Activated naive CD8-positive, alpha-beta T cell treated with anti-CD3 and anti-CD28 coated beads, Interleukin-2, amount 50 U/mL, for 24 hours (primary cell): ENCODE results near the gene GHITM.
"Not testable (repeated sequence)": the region's sequence is repeated elsewhere in the genome, so short reads cannot be mapped to it uniquely, and the experiment has no call there.

Experiments used
- ATAC-seq: fragments of 150-1000 bp; cut with Tn5 transposase; one replicate; pipeline ENCODE4 v1.10.0; 2021
- DNase-seq: peaks from one replicate; pipeline ENCODE4 v3.0.0; 2021
- H3K27ac Mint-ChIP-seq: one replicate; pipeline ENCODE4 v1.8.0; 2021; ENCODE audit warnings: mild to moderate bottlenecking, mixed read lengths
- H3K27me3 Mint-ChIP-seq: one replicate; pipeline ENCODE4 v1.8.0; 2021; ENCODE audit warnings: mixed read lengths
- H3K36me3 Mint-ChIP-seq: one replicate; pipeline ENCODE4 v1.8.0; 2021; ENCODE audit warnings: low read depth, mixed read lengths
- H3K4me1 Mint-ChIP-seq: one replicate; pipeline ENCODE4 v1.8.0; 2021; ENCODE audit warnings: mixed read lengths
- H3K4me3 Mint-ChIP-seq: one replicate; pipeline ENCODE4 v1.8.0; 2021; ENCODE audit warnings: mild to moderate bottlenecking, moderate library complexity, mixed read lengths
- H3K9me3 Mint-ChIP-seq: one replicate; pipeline ENCODE4 v1.8.0; 2021; ENCODE audit warnings: mixed read lengths

The GHITM gene

GRCh38 chr10:84159076-84159685, 19.9 kb downstream of the GHITM start:
- peaks cover 25% of the 10 kb centered on the region for H3K4me1 Mint-ChIP-seq
- no peak overlapping the region for H3K27ac Mint-ChIP-seq
- no peak for DNase-seq
- H3K9me3 Mint-ChIP-seq: no peaks in the 10 kb centered on the region
- H3K27me3 Mint-ChIP-seq: peaks cover 12% of the 10 kb centered on the region
- no peak for ATAC-seq
- H3K4me3 Mint-ChIP-seq: no peak overlapping the region
- peaks cover 13% of the 10 kb centered on the region for H3K36me3 Mint-ChIP-seq

GRCh38 chr10:84160663-84161362, 21.5 kb downstream of the GHITM start:
- H3K27me3 Mint-ChIP-seq: peaks cover 12% of the 10 kb centered on the region
- peaks cover 22% of the 10 kb centered on the region for H3K4me1 Mint-ChIP-seq
- H3K4me3 Mint-ChIP-seq: no peak overlapping the region
- peaks cover 2% of the 10 kb centered on the region for H3K36me3 Mint-ChIP-seq
- ATAC-seq (no peak), DNase-seq (no peak)
- no peaks in the 10 kb centered on the region for H3K9me3 Mint-ChIP-seq
- no peak overlapping the region for H3K27ac Mint-ChIP-seq

GRCh38 chr10:84163996-84164395, 24.7 kb downstream of the GHITM start:
- Mint-ChIP-seq H3K36me3 (no peaks in the 10 kb centered on the region), H3K27ac (no peak overlapping the region), H3K9me3 (no peaks in the 10 kb centered on the region), H3K4me3 (no peak overlapping the region), H3K27me3 (peaks cover 12% of the 10 kb centered on the region), H3K4me1 (peaks cover 2% of the 10 kb centered on the region)
- DNase-seq: no peak
- no peak for ATAC-seq

GRCh38 chr10:84164442-84164841, 25.1 kb downstream of the GHITM start:
- DNase-seq (no peak), ATAC-seq (no peak)
- H3K27ac Mint-ChIP-seq: no peak overlapping the region
- peaks cover 10% of the 10 kb centered on the region for H3K27me3 Mint-ChIP-seq
- H3K36me3 Mint-ChIP-seq: no peaks in the 10 kb centered on the region
- no peak overlapping the region for H3K4me3 Mint-ChIP-seq
- H3K9me3 Mint-ChIP-seq: no peaks in the 10 kb centered on the region
- no peaks in the 10 kb centered on the region for H3K4me1 Mint-ChIP-seq

GRCh38 chr10:84166620-84167288, 27.4 kb downstream of the GHITM start:
- no peak for DNase-seq
- Mint-ChIP-seq H3K27ac (no peak overlapping the region), H3K36me3 (no peaks in the 10 kb centered on the region), H3K27me3 (peaks cover 8% of the 10 kb centered on the region), H3K4me3 (no peak overlapping the region), H3K9me3 (no peaks in the 10 kb centered on the region), H3K4me1 (no peaks in the 10 kb centered on the region)
- ATAC-seq: no peak

- H3K4me1 Mint-ChIP-seq, DNase-seq, H3K4me3 Mint-ChIP-seq, H3K9me3 Mint-ChIP-seq, ATAC-seq, H3K27ac Mint-ChIP-seq, H3K27me3 Mint-ChIP-seq, H3K36me3 Mint-ChIP-seq: not testable (repeated sequence)
These were observed 28.0 kb downstream of the GHITM start for GRCh38 chr10:84167289-84167653.

- not testable (repeated sequence) for H3K9me3 Mint-ChIP-seq, H3K4me3 Mint-ChIP-seq, DNase-seq, ATAC-seq, H3K27ac Mint-ChIP-seq, H3K27me3 Mint-ChIP-seq, H3K4me1 Mint-ChIP-seq, H3K36me3 Mint-ChIP-seq
These were observed 29.1 kb downstream of the GHITM start for GRCh38 chr10:84168382-84168781.

- H3K9me3 Mint-ChIP-seq: not testable (repeated sequence)
These were observed 31.9 kb downstream of the GHITM start for GRCh38 chr10:84171237-84171636.

GRCh38 chr10:84171700-84172466, 32.6 kb downstream of the GHITM start:
- not testable (repeated sequence) for ATAC-seq, H3K27ac Mint-ChIP-seq, DNase-seq

More at GRCh38 chr10:84171237-84171636, 31.9 kb downstream of the GHITM start:
- not testable (repeated sequence) for H3K4me3 Mint-ChIP-seq, ATAC-seq, H3K4me1 Mint-ChIP-seq, H3K36me3 Mint-ChIP-seq, H3K27me3 Mint-ChIP-seq, H3K27ac Mint-ChIP-seq, DNase-seq

GRCh38 chr10:84172467-84173356, 33.4 kb downstream of the GHITM start:
- DNase-seq: no peak
- no peak for ATAC-seq
- Mint-ChIP-seq H3K27me3 (no peaks in the 10 kb centered on the region), H3K9me3 (no peaks in the 10 kb centered on the region), H3K4me1 (peaks cover 11% of the 10 kb centered on the region), H3K27ac (no peak overlapping the region), H3K4me3 (no peak overlapping the region), H3K36me3 (no peaks in the 10 kb centered on the region)

More at GRCh38 chr10:84171700-84172466, 32.6 kb downstream of the GHITM start:
- not testable (repeated sequence) for H3K9me3 Mint-ChIP-seq, H3K36me3 Mint-ChIP-seq, H3K4me1 Mint-ChIP-seq, H3K27me3 Mint-ChIP-seq, H3K4me3 Mint-ChIP-seq

- Mint-ChIP-seq H3K27ac (no peak within 1 kb of the TSS), H3K9me3 (no peaks in the 10 kb centered on the region), H3K27me3 (no peaks in the 10 kb centered on the region), H3K4me3 (no peak within 1 kb of the TSS), H3K4me1 (peaks cover 11% of the 10 kb centered on the region), H3K36me3 (no peaks in the 10 kb centered on the region)
- no peak for DNase-seq
- no peak for ATAC-seq
These were observed 34.2 kb downstream of the GHITM start, which contains the start of gene GPR15LG for GRCh38 chr10:84173501-84173929. GPR15LG (plus strand) TSS chr10:84173801; CDS start chr10:84173852, 51 bp downstream.

- Mint-ChIP-seq H3K4me3 (no peak overlapping the region), H3K9me3 (no peaks in the 10 kb centered on the region), H3K27ac (no peak overlapping the region), H3K36me3 (no peaks in the 10 kb centered on the region), H3K4me1 (peaks cover 11% of the 10 kb centered on the region), H3K27me3 (no peaks in the 10 kb centered on the region)
- DNase-seq (no peak), ATAC-seq (no peak)
These were observed 36.1 kb downstream of the GHITM start for GRCh38 chr10:84175436-84175835.

GRCh38 chr10:84176351-84176750, 37.0 kb downstream of the GHITM start:
- no peaks in the 10 kb centered on the region for H3K27me3 Mint-ChIP-seq

More at GRCh38 chr10:84176351-84176750, 37.0 kb downstream of the GHITM start:
- H3K4me1 Mint-ChIP-seq: peaks cover 11% of the 10 kb centered on the region
- DNase-seq (no peak), ATAC-seq (no peak)
- H3K27ac Mint-ChIP-seq: peak overlapping the region; percentile 67
- H3K36me3 Mint-ChIP-seq: no peaks in the 10 kb centered on the region
- no peak overlapping the region for H3K4me3 Mint-ChIP-seq
- no peaks in the 10 kb centered on the region for H3K9me3 Mint-ChIP-seq
